ENCODE measurements around the gene SCNM1. TPM values are rescaled to one million over a fixed set of nuclear protein-coding genes. Genes with fewer than 3 reads are reported as not detected.

Gene SCNM1
- total and polyA plus RNA-seq, 2 donors from 2014 or later, result 33.4 to 57.7 TPM

DNA sequence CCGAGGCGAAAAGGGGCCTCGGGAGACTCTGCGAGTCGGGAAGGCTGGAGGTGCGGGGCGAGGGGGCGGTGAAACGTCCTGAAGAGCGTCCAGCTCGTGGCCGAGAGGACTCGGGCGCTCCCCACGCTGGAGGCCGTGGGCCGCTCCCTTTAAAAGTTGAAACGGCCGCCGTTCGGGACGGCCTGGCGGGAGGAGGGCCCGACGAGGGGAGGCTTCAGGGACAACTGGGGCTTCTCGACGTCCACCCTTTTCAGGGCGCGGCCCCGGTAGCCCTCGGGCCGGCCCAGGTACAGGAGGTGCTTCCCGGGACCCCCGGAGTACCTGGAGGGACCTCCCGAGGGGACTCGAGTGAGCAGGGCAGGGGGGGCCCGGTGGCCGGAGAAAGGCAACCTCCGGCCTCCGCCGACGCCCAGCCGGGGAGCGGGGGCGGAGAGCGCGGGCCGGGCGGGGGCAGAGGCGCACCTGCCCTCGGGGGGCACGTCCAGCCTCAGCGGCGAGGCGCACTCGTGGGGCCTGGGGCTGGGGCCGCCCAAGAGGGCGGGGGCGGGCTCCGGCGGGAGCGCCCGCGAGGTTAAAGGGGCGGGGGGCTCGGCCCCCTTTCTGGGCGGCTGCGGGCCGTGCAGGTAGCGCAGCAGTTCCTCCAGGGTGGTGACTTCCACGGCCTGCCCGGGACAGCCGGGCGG lies 33.5 kb upstream of the SCNM1 start:
- TF ChIP-seq, protein P1, sequence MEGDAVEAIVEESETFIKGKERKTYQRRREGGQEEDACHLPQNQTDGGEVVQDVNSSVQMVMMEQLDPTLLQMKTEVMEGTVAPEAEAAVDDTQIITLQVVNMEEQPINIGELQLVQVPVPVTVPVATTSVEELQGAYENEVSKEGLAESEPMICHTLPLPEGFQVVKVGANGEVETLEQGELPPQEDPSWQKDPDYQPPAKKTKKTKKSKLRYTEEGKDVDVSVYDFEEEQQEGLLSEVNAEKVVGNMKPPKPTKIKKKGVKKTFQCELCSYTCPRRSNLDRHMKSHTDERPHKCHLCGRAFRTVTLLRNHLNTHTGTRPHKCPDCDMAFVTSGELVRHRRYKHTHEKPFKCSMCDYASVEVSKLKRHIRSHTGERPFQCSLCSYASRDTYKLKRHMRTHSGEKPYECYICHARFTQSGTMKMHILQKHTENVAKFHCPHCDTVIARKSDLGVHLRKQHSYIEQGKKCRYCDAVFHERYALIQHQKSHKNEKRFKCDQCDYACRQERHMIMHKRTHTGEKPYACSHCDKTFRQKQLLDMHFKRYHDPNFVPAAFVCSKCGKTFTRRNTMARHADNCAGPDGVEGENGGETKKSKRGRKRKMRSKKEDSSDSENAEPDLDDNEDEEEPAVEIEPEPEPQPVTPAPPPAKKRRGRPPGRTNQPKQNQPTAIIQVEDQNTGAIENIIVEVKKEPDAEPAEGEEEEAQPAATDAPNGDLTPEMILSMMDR (IDR thresholded peaks at IDR 0.05; ENCODE audit: borderline replicate concordance, extremely low read depth, insufficient read depth), result no peak
- FAIRE-seq (no peak), DNase-seq (peak in 1 of 5 donors; percentile 75)
- intact Hi-C loops (cut with DNase I), result no loop called here
- Histone ChIP-seq H3K9me3 (ENCODE audit: control insufficient read depth in 2 of 3, insufficient read depth in 1 of 3, low read length in 3 of 3) (no peaks in the 10 kb centered on the region), H3K9ac (ENCODE audit: low read length in 3 of 3) (no peak overlapping the region), H3K4me3 (ENCODE audit: low read length in 3 of 3) (peak overlapping the region in 1 of 3 donors; percentile 61), H3K27me3 (ENCODE audit: control insufficient read depth, insufficient read depth, low read length) (no peaks in the 10 kb centered on the region), H3K27ac (ENCODE audit: low read depth in 2 of 2, low read length in 2 of 2) (no peak overlapping the region), H3K4me1 (ENCODE audit: control insufficient read depth in 2 of 3, insufficient read depth in 2 of 3, low read depth in 1 of 3, low read length in 3 of 3) (peaks cover 0 to 4% (median 0%) of the 10 kb centered on the region in 3 donors), H3K36me3 (ENCODE audit: control insufficient read depth in 2 of 3, insufficient read depth in 3 of 3, low read length in 3 of 3) (peaks cover 0 to 24% (median 2%) of the 10 kb centered on the region in 3 donors)

DNA sequence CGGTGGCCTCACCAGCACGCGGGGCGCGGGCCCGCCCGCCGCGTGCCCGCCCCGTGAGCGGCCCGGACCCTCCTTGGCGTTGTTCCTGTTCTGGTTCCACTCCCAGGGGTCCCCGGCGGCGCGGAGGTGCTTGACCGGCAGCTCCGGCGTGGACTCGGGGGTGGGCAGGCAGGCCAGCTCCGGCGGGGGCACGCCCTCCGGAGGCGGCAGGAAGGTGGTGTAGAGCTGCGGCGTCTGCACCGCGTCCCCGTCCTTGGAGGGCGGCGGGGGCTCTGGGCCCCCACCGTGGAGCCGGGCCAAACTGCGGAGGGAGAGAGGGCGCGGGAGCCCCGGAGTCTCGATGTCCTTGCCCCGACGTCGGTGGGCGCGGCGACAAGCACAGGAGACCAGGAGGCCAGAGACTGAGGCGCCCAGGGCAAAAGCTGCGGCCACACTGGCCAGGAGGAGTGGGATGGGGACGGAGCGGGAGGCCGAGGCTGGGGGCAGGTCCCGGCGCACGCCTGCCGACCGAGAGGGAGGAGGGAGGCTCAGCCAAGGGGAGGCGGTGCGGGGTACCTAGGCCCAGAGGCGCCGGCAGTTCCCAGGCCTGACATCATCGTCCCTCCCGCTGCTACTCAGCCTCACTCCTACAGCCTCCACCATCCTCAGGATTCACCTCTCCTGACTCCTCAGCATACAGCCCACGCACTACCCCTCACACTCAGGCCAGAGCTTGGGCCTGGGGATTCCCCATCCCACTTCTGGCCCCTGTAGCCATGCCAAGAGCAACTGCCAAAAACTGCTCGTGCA lies 32.7 kb upstream of the SCNM1 start:
- H3K4me1 ChIP-seq (ENCODE audit: control insufficient read depth in 2 of 3, insufficient read depth in 2 of 3, low read depth in 1 of 3, low read length in 3 of 3), result peaks cover 0 to 4% (median 0%) of the 10 kb centered on the region in 3 donors
- H3K27ac ChIP-seq (ENCODE audit: low read depth in 2 of 2, low read length in 2 of 2), result no peak overlapping the region
- intact Hi-C loops (cut with DNase I), result no loop called here
- H3K4me3 ChIP-seq (ENCODE audit: low read length in 3 of 3), result no peak overlapping the region
- TF ChIP-seq, protein P1 (IDR thresholded peaks at IDR 0.05; ENCODE audit: borderline replicate concordance, extremely low read depth, insufficient read depth), result no peak
- DNase-seq, result peak in 3 of 5 donors; percentile 12 to 80 (median 24)
- no peak overlapping the region for H3K9ac ChIP-seq (ENCODE audit: low read length in 3 of 3)
- FAIRE-seq, result no peak
- H3K9me3 ChIP-seq (ENCODE audit: control insufficient read depth in 2 of 3, insufficient read depth in 1 of 3, low read length in 3 of 3), result no peaks in the 10 kb centered on the region
- peaks cover 0 to 24% (median 2%) of the 10 kb centered on the region in 3 donors for H3K36me3 ChIP-seq (ENCODE audit: control insufficient read depth in 2 of 3, insufficient read depth in 3 of 3, low read length in 3 of 3)
- H3K27me3 ChIP-seq (ENCODE audit: control insufficient read depth, insufficient read depth, low read length), result no peaks in the 10 kb centered on the region

DNA sequence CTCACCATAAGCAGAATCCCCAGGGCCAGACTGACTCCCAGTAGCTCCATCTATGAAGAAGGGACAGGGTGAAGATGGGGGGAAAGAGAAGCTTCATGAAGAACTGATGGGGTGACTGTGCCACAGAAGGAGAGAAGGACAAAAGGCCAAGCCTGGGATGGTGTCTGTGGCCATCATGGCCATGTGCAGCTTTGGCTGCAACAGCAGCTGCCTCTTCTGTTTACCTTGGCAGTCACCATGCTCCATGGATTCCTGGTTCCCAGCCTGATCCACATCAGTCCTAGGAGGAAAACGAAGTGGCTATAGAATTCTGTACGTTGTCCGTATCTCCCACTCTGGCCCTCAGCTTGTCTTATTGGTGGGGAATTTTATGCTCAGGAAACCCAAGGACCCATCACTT lies 31.5 kb upstream of the SCNM1 start:
- DNase-seq (peak in 1 of 5 donors; percentile 8), FAIRE-seq (no peak)
- intact Hi-C loops (cut with DNase I), result no loop called here

More for the DNA sequence above, 31.5 kb upstream of the SCNM1 start:
- H3K27ac ChIP-seq (ENCODE audit: low read depth in 2 of 2, low read length in 2 of 2), result no peak overlapping the region
- H3K4me3 ChIP-seq (ENCODE audit: low read length in 3 of 3), result no peak overlapping the region
- no peak overlapping the region for H3K9ac ChIP-seq (ENCODE audit: low read length in 3 of 3)
- TF ChIP-seq, protein P1 (IDR thresholded peaks at IDR 0.05; ENCODE audit: borderline replicate concordance, extremely low read depth, insufficient read depth), result no peak
- peaks cover 0 to 4% (median 0%) of the 10 kb centered on the region in 3 donors for H3K4me1 ChIP-seq (ENCODE audit: control insufficient read depth in 2 of 3, insufficient read depth in 2 of 3, low read depth in 1 of 3, low read length in 3 of 3)
- peaks cover 0 to 24% (median 2%) of the 10 kb centered on the region in 3 donors for H3K36me3 ChIP-seq (ENCODE audit: control insufficient read depth in 2 of 3, insufficient read depth in 3 of 3, low read length in 3 of 3)
- H3K27me3 ChIP-seq (ENCODE audit: control insufficient read depth, insufficient read depth, low read length), result no peaks in the 10 kb centered on the region
- H3K9me3 ChIP-seq (ENCODE audit: control insufficient read depth in 2 of 3, insufficient read depth in 1 of 3, low read length in 3 of 3), result no peaks in the 10 kb centered on the region
